Endothelial cell (in vitro differentiated cells): Measurements from ENCODE around the gene AKT3. TPM values are rescaled to one million over a fixed set of nuclear protein-coding genes. Genes with fewer than 3 reads are reported as not detected.

Experiments
- DNase-seq: peaks from one replicate; pipeline ENCODE4 v3.0.0; 2021; ENCODE audit warnings: low spot score
- H3K27ac Mint-ChIP-seq: one replicate; pipeline ENCODE4 v1.8.0; 2021; ENCODE audit warnings: mixed read lengths, inconsistent platforms; ENCODE audit not compliant: unreplicated experiment
- H3K27me3 Mint-ChIP-seq: one replicate; pipeline ENCODE4 v1.8.0; 2021; ENCODE audit warnings: mild to moderate bottlenecking, moderate library complexity, mixed read lengths, inconsistent platforms; ENCODE audit not compliant: unreplicated experiment
- H3K36me3 Mint-ChIP-seq: one replicate; pipeline ENCODE4 v1.8.0; 2021; ENCODE audit warnings: mild to moderate bottlenecking, low read depth, mixed read lengths, inconsistent platforms; ENCODE audit not compliant: unreplicated experiment
- H3K4me1 Mint-ChIP-seq: one replicate; pipeline ENCODE4 v1.8.0; 2021; ENCODE audit warnings: mild to moderate bottlenecking, mixed read lengths, inconsistent platforms; ENCODE audit not compliant: unreplicated experiment
- H3K4me3 Mint-ChIP-seq: one replicate; pipeline ENCODE4 v1.8.0; 2021; ENCODE audit warnings: mild to moderate bottlenecking, mixed read lengths, inconsistent platforms; ENCODE audit not compliant: unreplicated experiment
- H3K9me3 Mint-ChIP-seq: one replicate; pipeline ENCODE4 v1.8.0; 2021; ENCODE audit warnings: mixed read lengths, inconsistent platforms; ENCODE audit not compliant: unreplicated experiment
- CTCF ChIP-seq: fragments of 200-600 bp; sonication (generic); IDR thresholded peaks from one replicate; pipeline ENCODE4 v1.5.0; 2021; ENCODE audit warnings: antibody characterized with exemption; ENCODE audit not compliant: unreplicated experiment
- total RNA-seq: library from RNA; stranded (reverse); fragmentation: NEBNext Ultra II Directional; extraction: Animal tissue kit (Norgen Biotek cat#: 25700); gene quantifications from one replicate; pipeline ENCODE4 v1.2.1, GENCODE V29; 2021; ENCODE audit not compliant: unreplicated experiment

Gene AKT3
- total RNA-seq, 1 donor from 2014 or later = 87.3 TPM

DNA sequence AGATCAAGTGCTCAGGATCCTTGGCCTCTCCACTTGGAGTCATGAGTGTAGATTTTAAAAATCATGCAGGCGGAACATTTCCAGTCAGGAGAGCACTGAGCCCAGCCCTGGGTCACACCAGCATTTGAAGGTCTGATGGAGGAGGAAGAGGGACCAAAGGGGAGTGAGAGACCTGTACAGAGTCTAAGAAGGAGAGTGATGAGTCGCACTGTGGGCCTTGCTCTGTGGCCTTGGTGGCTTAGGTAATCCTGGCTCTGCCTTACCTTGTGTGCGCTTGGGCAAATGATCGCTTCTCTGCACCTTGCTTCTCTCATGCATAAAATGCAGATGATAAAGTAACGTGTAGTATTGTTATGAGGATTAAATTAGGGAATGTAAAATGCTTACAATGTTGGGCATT lies 368.9 kb downstream of the AKT3 start:
- no peak overlapping the region for H3K27ac Mint-ChIP-seq
- no peak overlapping the region for H3K4me3 Mint-ChIP-seq
- TF ChIP-seq CTCF = no peak
- H3K9me3 Mint-ChIP-seq = no peaks in the 10 kb centered on the region
- peaks cover 7% of the 10 kb centered on the region for H3K36me3 Mint-ChIP-seq
- DNase-seq = no peak
- peaks cover 9% of the 10 kb centered on the region for H3K4me1 Mint-ChIP-seq
- peaks cover 10% of the 10 kb centered on the region for H3K27me3 Mint-ChIP-seq

DNA sequence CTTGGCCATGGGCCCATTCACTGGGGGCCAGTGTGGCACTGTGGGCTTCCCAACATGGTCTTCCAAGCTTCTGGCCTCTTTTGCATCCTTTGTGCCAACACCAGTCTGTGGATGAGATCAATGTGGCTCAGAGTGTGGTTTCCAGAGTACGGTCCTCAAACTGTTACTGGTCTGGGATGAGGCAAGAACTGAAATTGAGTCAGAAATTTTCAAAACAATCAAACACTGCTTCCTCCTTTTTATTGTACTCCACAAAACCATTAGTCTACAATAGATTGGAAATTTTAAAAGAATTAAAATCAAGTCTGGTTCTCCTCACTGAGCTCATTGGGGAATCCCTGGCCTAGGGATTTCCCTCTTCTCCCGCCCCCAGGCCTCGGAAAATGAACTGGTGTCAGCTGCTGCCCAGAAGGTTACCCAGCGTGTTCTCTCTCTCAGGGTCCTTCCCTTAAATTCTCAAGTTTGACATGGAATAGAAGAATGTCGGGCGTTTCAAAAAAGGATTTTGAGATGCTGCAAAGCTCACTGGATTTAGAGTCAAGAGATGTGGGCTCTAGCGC lies 372.2 kb downstream of the AKT3 start:
- no peak for TF ChIP-seq CTCF
- H3K4me3 Mint-ChIP-seq = no peak overlapping the region
- H3K27ac Mint-ChIP-seq = no peak overlapping the region
- no peak for DNase-seq
- H3K4me1 Mint-ChIP-seq = peaks cover 10% of the 10 kb centered on the region
- peaks cover 4% of the 10 kb centered on the region for H3K36me3 Mint-ChIP-seq
- peaks cover 5% of the 10 kb centered on the region for H3K27me3 Mint-ChIP-seq
- H3K9me3 Mint-ChIP-seq = no peaks in the 10 kb centered on the region

DNA sequence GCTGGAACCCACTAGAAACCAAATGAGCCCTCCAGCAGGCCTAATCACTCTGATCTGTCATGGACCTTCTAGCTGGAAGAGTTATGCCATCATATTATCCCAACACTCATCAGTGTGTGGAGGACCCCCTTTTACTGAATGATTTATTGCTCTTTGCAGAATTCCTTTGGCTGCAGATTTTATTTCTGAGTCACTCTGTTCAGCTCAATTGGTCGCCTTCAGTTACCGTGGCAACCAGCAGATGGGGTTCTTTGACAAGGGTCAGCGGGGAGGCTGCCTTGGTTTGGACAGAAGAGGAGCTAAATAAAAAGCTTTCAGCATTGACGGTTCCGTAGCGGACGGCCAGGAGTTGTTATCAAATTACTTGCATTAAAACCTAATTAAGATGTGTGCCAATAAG lies 374.1 kb downstream of the AKT3 start:
- TF ChIP-seq CTCF = no peak
- peaks cover 3% of the 10 kb centered on the region for H3K27me3 Mint-ChIP-seq
- no peak overlapping the region for H3K4me3 Mint-ChIP-seq
- DNase-seq = peak; percentile 28
- H3K9me3 Mint-ChIP-seq = no peaks in the 10 kb centered on the region
- peaks cover 2% of the 10 kb centered on the region for H3K4me1 Mint-ChIP-seq
- peaks cover 4% of the 10 kb centered on the region for H3K36me3 Mint-ChIP-seq
- H3K27ac Mint-ChIP-seq = no peak overlapping the region

DNA sequence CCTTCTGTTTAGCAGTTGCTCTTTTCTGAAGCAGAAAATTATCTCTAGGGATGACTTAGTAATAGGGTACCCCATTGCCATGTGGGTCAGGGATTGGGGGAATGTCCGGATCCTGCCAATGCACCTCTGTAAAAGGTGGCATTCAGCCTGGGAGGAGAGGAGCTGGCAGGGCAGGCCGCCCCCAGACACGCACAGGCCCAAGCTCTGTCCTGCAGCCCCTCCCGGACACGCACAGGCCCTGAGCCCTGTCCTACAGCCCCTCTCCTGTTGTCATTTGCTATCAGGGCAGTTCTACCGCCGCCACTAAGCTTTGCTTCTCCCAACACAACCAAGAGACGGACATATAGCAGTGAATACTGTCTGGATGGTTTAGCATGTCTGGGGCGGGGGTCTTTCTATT lies 375.1 kb downstream of the AKT3 start:
- Mint-ChIP-seq H3K4me3 (no peak overlapping the region), H3K9me3 (no peaks in the 10 kb centered on the region), H3K4me1 (peaks cover 2% of the 10 kb centered on the region), H3K27ac (no peak overlapping the region), H3K36me3 (peaks cover 6% of the 10 kb centered on the region), H3K27me3 (peaks cover 3% of the 10 kb centered on the region)
- no peak for TF ChIP-seq CTCF
- DNase-seq = no peak

DNA sequence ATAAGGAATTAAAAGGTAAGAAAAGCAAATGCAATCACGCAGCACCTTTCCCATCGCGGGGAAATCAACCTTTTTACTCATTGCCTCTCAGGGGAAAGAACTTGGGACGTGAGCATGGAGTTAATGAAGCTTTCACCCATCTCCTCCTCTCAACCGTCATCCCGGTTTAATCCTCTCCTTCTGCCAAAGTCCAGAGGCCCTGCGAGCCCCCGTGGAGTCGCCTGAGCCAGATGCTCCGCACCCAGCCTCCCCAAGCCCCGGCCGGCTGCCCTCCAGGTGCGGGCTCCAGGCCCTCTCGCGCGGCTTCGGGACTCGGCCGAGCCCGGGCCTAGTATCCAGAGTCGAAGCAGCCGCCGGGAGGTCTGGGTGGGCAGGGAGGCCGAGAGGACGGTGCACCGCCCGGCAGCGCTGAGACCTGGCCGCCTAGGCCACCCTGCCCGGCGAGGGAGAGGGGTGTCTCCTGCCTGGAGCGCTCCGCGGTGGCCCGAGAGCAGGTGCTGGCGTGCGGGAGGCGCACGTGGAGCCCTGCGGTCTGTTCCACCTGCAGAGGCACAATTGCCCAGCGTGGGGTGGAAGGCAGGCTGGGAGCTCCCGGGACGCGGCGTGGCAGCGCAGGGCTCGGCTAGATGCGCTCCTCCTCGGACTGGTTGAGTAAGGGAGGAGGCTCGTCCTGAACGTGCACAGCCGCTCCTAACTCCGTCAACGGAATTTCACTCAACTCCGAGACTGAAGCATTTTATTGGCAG lies 375.7 kb downstream of the AKT3 start:
- TF ChIP-seq CTCF = no peak
- Mint-ChIP-seq H3K4me1 (peaks cover 2% of the 10 kb centered on the region), H3K36me3 (peaks cover 4% of the 10 kb centered on the region), H3K4me3 (no peak overlapping the region), H3K27me3 (peaks cover 3% of the 10 kb centered on the region), H3K9me3 (no peaks in the 10 kb centered on the region), H3K27ac (no peak overlapping the region)
- DNase-seq = no peak
